WERI-Rb-1 (cell line): ENCODE data around the gene AIFM3.
A peak's percentile ranks its signal among the peaks of the same experiment; 100 is the strongest.

ENCODE experiments used
- DNase-seq: peaks from one replicate; pipeline ENCODE4 v3.0.0-alpha.2; 2020
- H3K27ac ChIP-seq: fragments of 250-450 bp; sonication (Bioruptor Pico); 2 replicates; pipeline ENCODE4 v1.5.1; 2020; ENCODE audit warnings: mild to moderate bottlenecking, moderate library complexity
- H3K27me3 ChIP-seq: fragments of 250-450 bp; sonication (Bioruptor Pico); 2 replicates; pipeline ENCODE4 v1.5.1; 2021; ENCODE audit warnings: mild to moderate bottlenecking, low read depth, moderate library complexity; ENCODE audit not compliant: insufficient read depth, severe bottlenecking
- H3K36me3 ChIP-seq: fragments of 250-450 bp; sonication (Bioruptor Pico); 2 replicates; pipeline ENCODE4 v1.5.1; 2020; ENCODE audit warnings: mild to moderate bottlenecking, moderate library complexity
- H3K4me3 ChIP-seq: 2 replicates; pipeline ENCODE4 v1.5.1; 2011; ENCODE audit warnings: low read depth, mild to moderate bottlenecking, control low read depth, low read length
- H3K9me3 ChIP-seq: fragments of 250-450 bp; sonication (Bioruptor Pico); 2 replicates; pipeline ENCODE4 v1.5.1; 2021; ENCODE audit warnings: mild to moderate bottlenecking, moderate library complexity; ENCODE audit not compliant: severe bottlenecking
- CTCF ChIP-seq: IDR thresholded peaks from 2 replicates; pipeline ENCODE4 v1.5.1; 2011; ENCODE audit warnings: low read depth, mild to moderate bottlenecking, control low read depth, inconsistent platforms, low read length

Gene AIFM3

DNA sequence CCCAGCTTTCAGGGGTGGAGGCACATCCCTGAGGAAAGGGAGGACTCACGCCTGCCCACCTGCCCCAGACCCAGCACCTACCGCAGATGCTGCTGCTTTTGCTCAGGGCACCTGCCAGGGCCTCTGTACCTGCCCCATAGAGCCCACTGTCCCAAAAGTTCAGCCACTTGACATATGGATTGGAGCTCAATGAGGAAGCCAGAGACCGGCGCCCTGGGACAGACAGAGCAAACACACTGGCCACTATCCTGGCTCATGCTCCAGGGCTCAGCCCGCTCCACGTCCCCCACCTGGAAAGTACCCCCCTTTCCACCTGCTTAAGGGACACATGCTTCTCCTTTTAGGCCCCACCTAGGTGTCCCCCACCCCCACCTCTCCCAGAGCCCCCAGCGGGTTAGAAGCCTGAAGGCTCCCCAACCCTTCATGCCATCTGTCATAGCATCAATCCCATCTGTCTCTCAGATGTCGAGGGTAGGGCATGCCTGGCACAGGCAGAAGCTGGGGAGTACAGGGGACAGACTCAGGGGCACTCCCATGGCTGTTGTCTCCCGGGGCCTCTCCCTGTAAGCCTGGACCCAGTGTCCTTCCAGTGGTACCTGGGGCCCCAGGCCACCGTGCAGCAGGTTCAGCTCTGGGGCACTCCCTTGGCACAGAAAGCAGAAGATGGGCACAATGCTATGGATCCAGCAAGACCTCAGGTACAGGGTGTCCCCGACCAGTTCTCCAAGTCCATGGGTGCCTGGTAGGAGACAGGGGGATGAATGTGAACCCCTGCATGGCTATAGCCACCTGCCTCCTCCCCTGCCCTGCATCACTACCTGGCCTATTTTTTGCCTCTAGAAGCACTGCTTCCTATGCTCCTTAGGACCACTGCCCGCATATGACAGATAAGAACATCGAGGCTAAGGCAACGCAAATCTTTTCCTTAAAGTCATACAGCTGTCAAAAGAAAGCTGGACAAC is 45.7 kb downstream of the AIFM3 start:
- Histone ChIP-seq H3K9me3 (no peaks in the 10 kb centered on the region), H3K27me3 (no peaks in the 10 kb centered on the region), H3K4me3 (peak overlapping the region; percentile 67; the same call in 1 of the 2 replicates), H3K36me3 (peaks cover 16% of the 10 kb centered on the region), H3K27ac (peak overlapping the region; percentile 86)
- TF ChIP-seq CTCF = no peak
- DNase-seq = no peak

DNA sequence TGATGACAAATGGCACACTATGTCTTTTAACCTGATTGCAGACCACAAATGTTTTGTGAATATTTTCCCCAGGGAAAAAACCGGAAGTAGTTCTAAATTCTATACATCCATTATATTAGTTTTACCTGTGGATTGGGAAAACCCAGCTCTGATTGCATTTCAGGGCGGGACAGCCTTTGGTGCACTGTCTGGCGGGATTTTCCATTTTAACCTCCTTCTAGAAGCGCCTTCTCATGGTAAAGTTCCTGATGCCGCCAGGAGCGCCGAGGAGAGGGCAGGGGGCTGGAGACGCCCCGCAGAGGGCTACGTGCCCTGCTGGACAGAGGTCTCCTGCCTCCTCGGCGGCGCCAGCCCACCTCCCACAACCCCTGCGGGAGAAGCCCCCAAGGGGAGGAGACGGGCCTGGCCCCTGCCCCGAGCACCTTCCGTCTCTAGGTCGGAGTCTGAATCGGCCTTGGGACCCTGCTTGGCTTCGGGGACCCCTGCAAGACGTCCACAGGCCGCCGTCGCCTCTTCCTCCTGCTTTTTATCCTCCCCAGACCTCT is 46.7 kb downstream of the AIFM3 start:
- no peaks in the 10 kb centered on the region for H3K9me3 ChIP-seq
- peak overlapping the region; percentile 67 for H3K4me3 ChIP-seq
- no peak for TF ChIP-seq CTCF
- H3K27ac ChIP-seq = peak overlapping the region; percentile 86
- H3K36me3 ChIP-seq = peaks cover 10% of the 10 kb centered on the region
- DNase-seq = no peak
- no peaks in the 10 kb centered on the region for H3K27me3 ChIP-seq

DNA sequence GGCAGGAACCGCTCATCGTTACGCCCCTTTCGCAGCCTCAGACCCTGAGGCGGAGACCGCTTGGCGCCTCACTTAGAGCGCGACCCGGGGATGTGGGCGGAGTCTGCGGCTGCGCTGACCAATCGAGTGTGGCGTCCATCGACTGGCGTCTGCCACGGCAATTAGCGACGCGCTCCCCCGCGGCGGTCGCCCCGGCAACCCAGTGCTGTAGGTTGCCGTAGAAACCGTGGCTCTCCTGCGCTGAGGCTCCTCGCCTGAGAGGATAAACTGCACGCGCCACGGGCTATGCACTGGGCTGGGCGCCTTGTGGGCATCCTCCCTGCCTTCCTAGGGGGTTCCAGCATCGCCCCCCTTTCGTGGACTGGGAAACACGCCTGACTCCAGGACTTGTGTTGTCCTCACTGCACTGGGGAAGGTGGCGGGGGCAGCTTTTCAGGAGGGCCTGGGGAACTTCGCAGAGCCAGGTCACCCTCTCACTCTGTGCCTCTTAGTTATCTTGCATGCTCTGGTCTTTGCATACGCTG is 47.2 kb downstream of the AIFM3 start:
- Histone ChIP-seq H3K27me3 (no peaks in the 10 kb centered on the region), H3K4me3 (peak overlapping the region; percentile 67), H3K36me3 (peaks cover 9% of the 10 kb centered on the region), H3K9me3 (no peaks in the 10 kb centered on the region), H3K27ac (peak overlapping the region; percentile 86)
- DNase-seq = peak; percentile 98
- TF ChIP-seq CTCF = no peak

DNA sequence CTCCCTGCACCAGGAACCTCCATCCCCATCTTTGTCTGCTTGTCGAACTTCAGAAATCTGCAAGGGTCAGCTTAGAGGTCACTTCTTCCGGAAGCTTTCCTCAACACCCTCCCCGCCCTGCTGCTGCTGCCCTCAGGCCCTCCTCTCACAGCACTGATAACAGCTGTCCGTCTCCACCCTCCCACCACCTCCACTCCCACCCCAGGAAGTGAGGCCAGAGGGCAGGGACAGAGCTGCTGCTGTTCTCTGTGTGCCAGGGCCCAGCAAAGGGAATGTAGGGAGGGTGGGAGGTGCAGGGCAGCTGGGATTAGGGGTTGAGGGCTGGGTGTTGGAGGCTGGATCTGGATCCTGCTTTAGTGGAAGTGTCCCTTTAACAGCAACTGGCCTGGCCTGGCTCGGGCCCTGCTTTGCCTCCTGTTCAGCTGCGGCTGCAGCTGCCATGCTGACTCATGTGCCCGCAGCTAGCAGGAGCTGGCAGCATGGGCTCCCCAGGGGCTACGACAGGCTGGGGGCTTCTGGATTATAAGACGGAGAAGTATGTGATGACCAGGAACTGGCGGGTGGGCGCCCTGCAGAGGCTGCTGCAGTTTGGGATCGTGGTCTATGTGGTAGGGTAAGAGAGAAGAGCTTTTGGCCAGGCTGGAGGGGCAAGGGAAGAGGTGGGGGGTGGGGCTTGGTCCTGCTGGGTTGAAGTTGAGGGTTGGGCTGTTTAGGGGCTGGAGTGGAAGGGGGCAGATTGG is 47.8 kb downstream of the AIFM3 start, which contains the start of gene P2RX6:
Gene P2RX6, plus strand, starts transcription at position 440 of the 740 bp plus-strand sequence. Its CDS starts 10 bp downstream, at position 450.
- peak; percentile 76 for DNase-seq
- Histone ChIP-seq H3K36me3 (peaks cover 4% of the 10 kb centered on the region; the same call in 1 of the 2 replicates), H3K27ac (peak within 1 kb of the TSS; percentile 86), H3K4me3 (peak within 1 kb of the TSS; percentile 67), H3K27me3 (no peaks in the 10 kb centered on the region), H3K9me3 (no peaks in the 10 kb centered on the region)
- TF ChIP-seq CTCF = no peak

GRCh38 chr22:21015466-21016006 is 48.5 kb downstream of the AIFM3 start:
- DNase-seq = no peak
- no peak for TF ChIP-seq CTCF
- H3K9me3 ChIP-seq = no peaks in the 10 kb centered on the region
- no peaks in the 10 kb centered on the region for H3K27me3 ChIP-seq
- no peak overlapping the region for H3K4me3 ChIP-seq
- no peaks in the 10 kb centered on the region; the same call in 1 of the 2 replicates for H3K36me3 ChIP-seq
- H3K27ac ChIP-seq = peak overlapping the region; percentile 69
